Measurements from ENCODE around the gene ADAMTS9.

The ADAMTS9 gene

GRCh38 chr3:64473466-64473865, 214.3 kb downstream of the ADAMTS9 start:
- FAIRE-seq, result no peak

GRCh38 chr3:64470436-64470835, 217.4 kb downstream of the ADAMTS9 start:
- FAIRE-seq, result no peak

DNA sequence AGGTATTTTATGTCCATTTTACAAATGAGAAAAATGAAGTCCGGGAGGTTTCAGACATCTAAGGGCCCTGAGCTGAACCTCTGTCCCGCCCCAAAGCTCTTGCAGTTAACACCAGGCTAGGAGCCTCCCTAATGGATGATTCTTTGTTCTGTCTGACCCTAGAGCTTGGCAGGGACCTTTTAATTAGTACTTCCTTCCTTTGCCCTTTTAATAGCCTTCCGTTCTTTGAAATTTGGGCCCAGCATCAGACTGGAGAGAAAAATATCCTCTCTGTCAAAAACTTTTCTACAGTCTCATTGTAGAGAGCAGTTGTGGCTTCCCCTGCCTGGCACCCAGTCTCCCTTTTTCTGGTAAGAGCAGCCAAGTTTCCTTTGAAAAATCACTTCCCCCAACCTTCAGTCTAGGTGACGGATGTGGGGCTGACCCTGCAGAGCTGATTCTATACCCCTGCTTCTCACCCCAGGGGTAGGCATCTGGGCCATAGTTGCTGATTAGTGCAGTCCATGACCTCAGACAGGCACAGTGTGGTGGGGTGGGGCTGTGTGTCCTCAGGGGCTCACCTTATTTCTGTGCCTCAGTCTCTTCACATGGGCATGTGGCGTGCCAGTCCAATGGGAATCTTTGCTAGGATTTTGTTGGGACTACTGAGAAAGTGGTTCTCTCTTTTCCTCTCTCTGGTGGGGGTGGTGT, 220.4 kb downstream of the ADAMTS9 start:
- FAIRE-seq, result no peak
